Activated CD8-positive, alpha-beta memory T cell treated with anti-CD3 and anti-CD28 coated beads, Interleukin-2, amount 50 U/mL, for 24 hours (primary cell): ENCODE data around the gene TOM1.

ENCODE experiments used
- DNase-seq: peaks from one replicate; pipeline ENCODE4 v3.0.0-alpha.2; 2020; ENCODE audit errors: extremely low read depth

The TOM1 gene

DNA sequence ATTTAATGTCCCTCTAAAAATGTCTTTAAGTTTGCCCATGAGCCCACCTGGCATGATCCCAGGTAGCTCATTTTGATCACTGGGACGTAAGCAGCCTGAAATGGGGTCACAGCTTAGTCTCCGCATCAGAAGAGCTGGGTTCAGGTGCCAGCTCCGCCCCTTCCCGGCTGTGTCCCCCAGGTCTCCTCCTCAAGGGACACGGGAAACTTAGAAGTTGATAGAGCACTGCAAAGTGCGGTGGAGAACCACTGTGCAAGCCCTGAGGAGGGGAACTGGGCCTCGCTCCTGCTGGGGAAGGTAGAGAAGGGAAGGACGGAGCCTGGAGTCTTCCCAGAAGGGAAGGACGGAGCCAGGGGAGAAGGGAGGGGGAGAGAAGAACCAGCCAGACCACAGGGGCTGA is 7.7 kb downstream of the TOM1 start:
- DNase-seq: no peak

DNA sequence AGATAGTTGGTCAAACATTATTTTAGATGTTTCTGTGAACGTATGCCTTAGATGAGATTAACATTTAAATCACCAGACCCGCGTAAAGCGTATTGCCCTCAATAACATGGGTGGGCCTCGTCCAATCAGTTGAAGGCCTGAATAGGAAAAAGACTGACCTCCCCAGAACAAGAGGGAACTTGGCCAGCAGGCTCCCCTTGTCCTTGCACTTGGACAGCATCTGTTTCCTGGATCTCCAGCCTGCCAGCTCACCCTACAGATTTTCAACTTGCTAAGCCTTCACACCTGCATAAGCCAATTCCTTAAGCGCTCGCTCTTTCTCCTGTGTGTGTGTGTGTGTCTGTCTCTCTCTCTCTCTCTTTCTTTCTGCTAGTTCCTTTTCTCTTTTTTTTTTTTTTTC is 8.2 kb downstream of the TOM1 start:
- no peak for DNase-seq

- DNase-seq: no peak
These were observed 8.9 kb downstream of the TOM1 start for GRCh38 chr22:35308480-35309021.

- no peak for DNase-seq
These were observed 11.2 kb downstream of the TOM1 start for GRCh38 chr22:35310556-35311550.

DNA sequence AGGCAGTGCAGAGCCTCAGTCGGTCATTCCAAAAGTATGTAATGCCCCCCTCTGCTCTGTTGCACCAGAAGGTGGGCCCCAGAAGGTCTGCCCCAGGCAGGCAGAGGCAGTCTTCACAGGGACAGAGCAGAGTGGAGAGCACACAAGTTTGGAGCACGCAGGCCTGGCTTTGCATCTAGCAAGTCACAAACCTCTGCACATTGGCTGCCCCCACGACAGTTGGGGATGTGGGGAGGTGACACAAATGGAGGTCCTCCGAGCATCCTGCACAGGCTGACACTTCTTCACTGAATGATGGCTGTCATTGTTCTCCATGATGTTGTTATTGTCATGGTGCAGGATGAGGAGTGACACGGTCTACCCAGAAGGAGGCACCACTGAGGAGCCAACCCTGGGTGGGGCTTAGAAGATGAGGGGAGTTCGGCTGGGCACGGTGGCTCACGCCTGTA is 11.9 kb downstream of the TOM1 start:
- DNase-seq: no peak

- no peak for DNase-seq
These were observed 12.7 kb downstream of the TOM1 start for GRCh38 chr22:35312198-35313059.

DNA sequence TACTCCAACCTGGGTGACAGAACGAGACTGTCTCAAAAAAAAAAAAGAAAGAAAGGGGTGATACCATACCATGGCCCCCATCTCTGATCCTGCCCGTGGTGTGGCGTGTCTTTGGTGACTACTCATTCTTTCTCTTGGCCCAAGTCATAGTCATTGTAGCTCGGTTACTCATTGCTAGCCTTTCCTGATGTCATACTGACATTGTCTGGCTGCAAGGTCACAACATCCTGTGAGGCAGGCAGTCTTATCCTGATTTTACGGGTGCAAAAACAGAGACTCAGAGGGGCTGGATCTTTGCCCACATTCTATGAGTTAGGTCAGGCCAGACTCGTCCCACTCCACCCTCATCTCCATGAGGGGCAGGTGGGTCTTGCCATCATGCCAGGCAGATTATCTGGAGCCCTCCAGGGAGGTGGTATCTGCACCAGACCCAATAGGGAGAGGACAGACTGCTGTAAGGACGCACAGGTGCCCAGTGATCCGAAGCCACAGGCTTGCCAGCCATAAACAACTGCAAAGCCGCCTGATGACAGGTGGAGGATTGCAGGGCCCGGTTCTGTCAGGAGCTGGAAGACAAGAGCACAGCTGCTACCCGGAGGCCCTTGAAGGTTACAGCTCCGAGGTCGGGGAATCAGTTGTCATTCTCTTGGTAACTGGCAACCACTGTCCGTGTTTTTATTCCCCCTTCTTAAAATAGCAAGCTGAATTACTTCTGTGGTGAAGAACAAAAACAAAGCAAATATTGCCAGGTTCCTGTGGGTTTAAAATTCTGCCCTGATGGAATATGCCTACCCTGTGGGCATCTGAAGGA is 13.8 kb downstream of the TOM1 start:
- DNase-seq: no peak

DNA sequence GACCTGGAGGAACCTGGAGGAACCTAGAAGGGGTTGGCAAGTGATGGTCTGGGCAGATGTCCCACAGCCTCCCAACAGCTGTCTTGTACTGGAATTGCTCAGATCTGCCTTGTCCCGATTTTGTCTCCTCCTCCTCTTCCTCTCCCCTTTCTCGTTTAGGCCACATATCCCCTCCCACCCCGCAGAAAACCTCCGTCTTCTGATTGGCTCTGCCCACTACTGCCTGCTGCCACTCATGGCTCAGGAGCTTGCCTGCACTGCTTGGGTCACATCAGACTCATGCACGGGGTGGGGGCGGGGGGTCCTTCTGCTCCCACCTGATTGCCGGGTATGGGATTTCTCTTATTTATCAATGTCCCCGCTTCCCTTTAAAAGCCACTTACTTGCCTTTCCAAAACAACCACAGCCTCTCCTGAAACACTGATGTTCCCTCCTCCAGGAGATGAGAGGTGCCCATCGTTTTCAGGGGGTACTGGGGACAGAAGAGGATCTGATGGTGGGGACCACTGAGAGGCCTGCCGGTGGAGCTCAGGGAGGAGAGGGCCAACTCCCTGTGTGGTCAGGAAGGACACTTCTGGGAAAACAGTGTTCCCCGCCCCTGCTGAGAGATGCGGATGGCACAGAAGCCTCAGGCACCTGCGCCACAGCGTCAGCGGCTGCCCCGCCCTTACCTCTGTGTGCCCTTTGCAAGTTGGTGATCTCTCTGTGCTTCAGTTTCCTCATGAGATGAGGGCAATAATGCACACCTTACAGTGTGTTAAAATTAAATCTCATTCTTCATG is 14.7 kb downstream of the TOM1 start:
- DNase-seq: no peak

- DNase-seq: no peak
These were observed 15.6 kb downstream of the TOM1 start for GRCh38 chr22:35315141-35315854.

DNA sequence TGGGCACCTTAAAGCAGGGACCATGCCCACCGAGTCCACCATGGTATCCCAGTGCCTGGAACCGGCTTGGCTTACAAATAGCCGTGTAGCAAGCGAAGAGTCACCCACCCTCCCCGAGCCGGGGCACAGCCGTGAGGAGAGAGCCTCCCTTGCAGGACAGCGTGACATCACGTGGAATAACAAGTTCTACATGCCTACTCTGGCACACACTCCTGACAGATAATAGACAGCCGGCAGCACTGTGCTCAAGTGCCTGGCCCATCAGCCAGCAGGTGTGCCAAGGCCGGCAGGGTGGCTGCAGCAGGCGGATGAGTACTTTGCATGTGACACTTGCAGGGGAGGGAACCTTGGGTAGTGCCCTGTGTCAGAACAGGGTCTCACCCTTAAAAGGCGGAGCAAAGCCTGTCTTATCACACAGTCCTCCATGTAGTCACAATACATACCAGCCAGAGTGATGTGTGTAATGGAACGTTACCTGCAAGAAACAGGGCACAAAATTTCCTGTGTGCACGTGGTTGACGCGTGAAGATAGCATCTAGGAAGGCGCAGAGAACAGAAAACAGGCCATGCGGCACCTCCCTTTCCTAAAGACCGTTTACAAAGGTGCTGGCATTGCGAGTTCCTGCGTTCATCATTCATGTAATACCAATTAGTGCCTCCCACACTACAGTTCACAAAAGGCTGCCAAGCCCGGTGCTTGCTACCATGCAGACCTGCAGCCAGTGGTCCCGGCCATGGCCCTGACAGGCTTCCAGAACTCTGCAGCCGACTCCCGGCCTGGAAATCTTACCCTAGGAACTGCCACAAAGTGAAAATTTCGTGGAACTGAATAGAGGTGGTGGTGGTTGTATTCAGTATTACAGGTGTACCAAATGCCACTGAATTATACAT is 16.4 kb downstream of the TOM1 start:
- DNase-seq: no peak

DNA sequence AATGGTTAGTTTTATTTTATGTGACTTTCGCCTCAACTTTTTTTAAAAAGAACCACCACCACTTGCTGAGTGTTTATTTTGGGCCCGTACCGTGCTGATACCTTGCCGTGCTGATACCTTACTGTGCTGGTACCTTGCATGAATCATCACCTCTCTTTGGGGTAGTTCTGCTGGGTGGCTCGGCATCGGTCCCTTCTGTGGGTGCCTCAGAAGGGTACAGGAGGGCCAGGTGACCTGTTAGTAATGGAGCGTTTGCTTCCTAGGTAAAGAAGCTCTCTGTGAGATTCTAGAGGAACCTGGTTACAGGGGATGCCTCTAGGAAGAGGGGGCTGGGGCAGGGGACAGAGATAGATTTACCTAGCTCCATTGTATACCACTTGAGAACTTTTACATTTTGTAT is 17.1 kb downstream of the TOM1 start:
- DNase-seq: no peak

- no peak for DNase-seq
These were observed 18.1 kb downstream of the TOM1 start for GRCh38 chr22:35317680-35318290.

GRCh38 chr22:35318346-35319215 is 18.9 kb downstream of the TOM1 start:
- no peak for DNase-seq

DNA sequence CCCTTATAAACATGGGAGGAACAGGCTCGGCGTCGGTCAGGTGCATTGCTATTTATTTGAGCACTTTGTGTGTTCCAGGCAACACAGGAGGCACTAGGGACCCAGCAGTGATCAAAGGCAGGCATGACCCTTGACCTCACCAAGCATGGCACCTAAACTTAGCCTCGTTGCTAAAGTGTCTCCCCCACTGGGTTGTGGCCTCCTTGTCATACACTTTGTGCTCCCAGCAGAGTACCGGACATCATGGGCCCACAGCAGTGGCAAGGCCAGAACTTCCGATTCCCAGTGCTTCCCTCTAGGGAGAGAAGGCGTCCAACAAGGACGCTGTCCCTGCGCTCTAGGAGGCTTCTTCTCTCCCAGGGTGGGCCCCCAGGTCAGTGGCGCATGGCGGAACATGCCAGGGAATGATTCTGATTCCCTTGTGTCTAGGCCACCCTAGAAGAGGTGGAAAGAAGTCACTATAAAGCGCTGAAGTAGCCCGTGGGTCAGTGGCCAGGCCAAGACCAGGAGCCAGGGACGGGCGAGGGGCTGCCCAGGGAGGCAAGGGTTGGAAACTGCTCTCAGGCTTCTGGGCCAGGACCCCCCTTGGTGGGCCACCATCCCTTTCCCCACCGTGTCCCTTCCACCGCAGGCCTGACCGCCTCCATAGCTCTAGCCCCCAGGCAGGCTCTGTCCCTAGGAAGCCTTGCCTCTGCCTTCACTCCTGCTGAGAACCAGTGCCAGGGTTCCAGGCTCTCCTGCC is 19.7 kb downstream of the TOM1 start:
- DNase-seq: no peak

DNA sequence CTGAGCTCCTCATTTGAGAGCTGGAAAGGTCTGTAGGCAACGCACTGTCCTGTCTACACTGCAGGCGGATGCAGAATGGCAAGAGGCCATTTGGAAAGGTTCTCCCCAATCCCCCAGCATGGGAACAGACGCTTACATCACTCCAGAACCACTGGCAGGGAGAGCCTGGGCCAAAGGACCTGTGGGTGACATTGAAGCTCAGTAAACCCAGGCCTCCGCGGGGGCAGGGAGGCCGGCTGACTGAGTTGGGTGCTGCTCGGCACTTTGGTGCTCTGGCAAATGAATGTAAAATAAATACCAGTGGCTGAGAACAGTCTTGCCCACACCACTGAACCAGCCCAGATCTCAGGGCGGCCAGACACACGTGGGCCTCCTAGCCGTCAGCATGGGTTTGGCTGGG is 22.4 kb downstream of the TOM1 start:
- DNase-seq: no peak

GRCh38 chr22:35322893-35323292 is 23.2 kb downstream of the TOM1 start:
- DNase-seq: no peak

GRCh38 chr22:35323305-35323704 is 23.6 kb downstream of the TOM1 start:
- no peak for DNase-seq
